GM12878 (cell line): ENCODE data around the gene PRDM16. TPM values are rescaled to one million over a fixed set of nuclear protein-coding genes. Genes with fewer than 3 reads are reported as not detected.

Experiments
- ATAC-seq: fragments of 200-7000 bp; cut with Tn5 transposase; 3 replicates; pipeline ENCODE4 v1.9.1; 2020; ENCODE audit warnings: mild to moderate bottlenecking, moderate library complexity
- BruUV-seq: library from RNA; stranded (reverse); fragments of 400-500 nt; replicated peaks from 2 replicates; lab custom pipeline; 2021; lab: Mats Ljungman, UMichigan
- CTCF ChIA-PET: fragments of 300-600 bp; sonication (Branson Sonifier 250); formaldehyde crosslinking; extraction: SDS; loops from one replicate; lab custom pipeline; 2021; ENCODE audit warnings: inconsistent platforms; lab: Yijun Ruan, JAX
- POLR2A ChIA-PET: fragments of 350-600 bp; formaldehyde crosslinking; extraction: SDS; loops from one replicate; lab custom pipeline; 2021; ENCODE audit warnings: inconsistent platforms; lab: Charles Lee
- RAD21 ChIA-PET: fragments of 300-600 bp; sonication (Branson Sonifier 250); formaldehyde crosslinking; loops from one replicate; lab custom pipeline; 2023; ENCODE audit warnings: antibody characterized with exemption; ENCODE audit not compliant: unreplicated experiment; lab: Charles Lee
- SMC1A ChIA-PET: fragments of 300-600 bp; sonication (Branson Sonifier 250); formaldehyde crosslinking; loops from one replicate; lab custom pipeline; 2023; ENCODE audit not compliant: unreplicated experiment, uncharacterized antibody; lab: Charles Lee
- DNase-seq: peaks from one replicate; pipeline ENCODE4 v3.0.0-alpha.2; 2011; ENCODE audit warnings: low read depth, low spot score
- FAIRE-seq: peaks from 3 replicates; lab custom pipeline; 2011; peaks lifted over from hg19 to GRCh38; lab: Jason Lieb, UNC
- H2AFZ ChIP-seq: 2 replicates; pipeline ENCODE4 v1.6.0; 2011; ENCODE audit warnings: low read depth, low read length, control low read depth; ENCODE audit not compliant: control insufficient read depth
- H3K27ac ChIP-seq: 2 replicates; pipeline ENCODE4 v1.5.1; 2011; ENCODE audit warnings: control low read depth; ENCODE audit not compliant: control insufficient read depth, insufficient read depth
- H3K27me3 ChIP-seq, 2 experiments: replicated peaks in 1 of 2; 2 replicates each; pipeline versions ENCODE4 v1.6.0 to v1.6.1; 2011; ENCODE audit warnings: low read length in 1 of 2; ENCODE audit not compliant: control insufficient read depth in 2 of 2, insufficient read depth in 2 of 2
- H3K36me3 ChIP-seq, 2 experiments: 2 replicates each; pipeline ENCODE4 v1.5.1; 2011; ENCODE audit warnings: low read length in 1 of 2; ENCODE audit not compliant: control insufficient read depth in 2 of 2, insufficient read depth in 2 of 2
- H3K4me1 ChIP-seq: 2 replicates; pipeline ENCODE4 v1.6.1; 2011; ENCODE audit warnings: mild to moderate bottlenecking, low read length, moderate library complexity, mixed read lengths; ENCODE audit not compliant: control insufficient read depth, insufficient read depth
- H3K4me2 ChIP-seq: 2 replicates; pipeline ENCODE4 v1.6.0; 2011; ENCODE audit warnings: control low read depth; ENCODE audit not compliant: control insufficient read depth, insufficient read depth
- H3K4me3 ChIP-seq: fragments of 200-600 bp; sonication (generic); 2 replicates; pipeline ENCODE4 v1.5.1; 2016
- H3K79me2 ChIP-seq: 2 replicates; pipeline ENCODE4 v1.6.0; 2011; ENCODE audit warnings: low read length; ENCODE audit not compliant: control insufficient read depth, insufficient read depth
- H3K9ac ChIP-seq: 2 replicates; pipeline ENCODE4 v1.8.0; 2011; ENCODE audit warnings: low read length, control low read depth, mixed read lengths; ENCODE audit not compliant: control insufficient read depth, insufficient read depth
- H3K9me3 ChIP-seq: replicated peaks from 3 replicates; pipeline ENCODE4 v1.5.1; 2011; ENCODE audit warnings: mild to moderate bottlenecking, low read length; ENCODE audit not compliant: control insufficient read depth, insufficient read depth
- H4K20me1 ChIP-seq: 2 replicates; pipeline ENCODE4 v1.6.0; 2011; ENCODE audit not compliant: control insufficient read depth, insufficient read depth
- BHLHE40 ChIP-seq, 2 experiments: fragments of 450-650 bp in 1 of 2; IDR thresholded peaks; 2 replicates each; pipeline ENCODE4 v1.6.1; 2011 to 2017; ENCODE audit warnings: low read depth in 2 of 2, borderline replicate concordance in 1 of 2, improper control_type of control experiment in 1 of 2, low read length in 1 of 2, mild to moderate bottlenecking in 1 of 2
- CBX5 ChIP-seq: sonication (generic); IDR thresholded peaks from 2 replicates; pipeline ENCODE4 v1.6.1; 2016; ENCODE audit warnings: low read depth, moderate library complexity, mild to moderate bottlenecking, inconsistent platforms
- CREB1 ChIP-seq: IDR thresholded peaks from 2 replicates; pipeline ENCODE4 v1.6.1; 2012; ENCODE audit warnings: low read depth, mild to moderate bottlenecking, inconsistent platforms
- CREM ChIP-seq: IDR thresholded peaks from 2 replicates; pipeline ENCODE4 v1.6.1; 2014; ENCODE audit warnings: antibody characterized with exemption, low read depth
- EGR1 ChIP-seq, 2 experiments: IDR thresholded peaks; 1 replicate in 1 of 2; 2 replicates in 1 of 2; pipeline ENCODE4 v1.6.1; 2011 to 2012; ENCODE audit warnings: low read depth in 2 of 2, low read length in 2 of 2, borderline replicate concordance in 1 of 2, mild to moderate bottlenecking in 1 of 2, moderate library complexity in 1 of 2
- IRF5 ChIP-seq: fragments of 450-650 bp; IDR thresholded peaks from 2 replicates; pipeline ENCODE4 v1.6.1; 2017; ENCODE audit warnings: borderline replicate concordance
- NFXL1 ChIP-seq: fragments of 450-650 bp; IDR thresholded peaks from 2 replicates; pipeline ENCODE4 v1.6.1; 2017; ENCODE audit warnings: antibody characterized with exemption, mild to moderate bottlenecking, borderline replicate concordance
- NRF1 ChIP-seq: conservative IDR thresholded peaks from 2 replicates; pipeline ENCODE4 v1.6.1; 2011; ENCODE audit warnings: mild to moderate bottlenecking, low read depth, low read length, improper control_type of control experiment
- RBBP5 ChIP-seq: fragments of 200-600 bp; sonication (generic); conservative IDR thresholded peaks from 2 replicates; pipeline ENCODE4 v1.6.1; 2016
- SPI1 ChIP-seq: IDR thresholded peaks from 2 replicates; pipeline ENCODE4 v1.6.1; 2011; ENCODE audit warnings: low read depth, mild to moderate bottlenecking, low read length, moderate library complexity, borderline replicate concordance; ENCODE audit not compliant: insufficient read depth
- SUPT20H ChIP-seq: IDR thresholded peaks from 2 replicates; pipeline ENCODE4 v1.6.1; 2011; ENCODE audit warnings: low read depth, mild to moderate bottlenecking, low read length, moderate library complexity, borderline replicate concordance; ENCODE audit not compliant: control insufficient read depth
- ZBED1 ChIP-seq: IDR thresholded peaks from 2 replicates; pipeline ENCODE4 v1.6.1; 2016; ENCODE audit warnings: borderline replicate concordance
- ZNF384 ChIP-seq: IDR thresholded peaks from 2 replicates; pipeline ENCODE4 v1.6.1; 2012; ENCODE audit warnings: low read depth, mild to moderate bottlenecking, low read length, improper control_type of control experiment, borderline replicate concordance
- WGBS: methylation state at CpG from one replicate; pipeline ENCODE4 v1.1.6; 2016; ENCODE audit warnings: low lambda C conversion rate; ENCODE audit not compliant: insufficient replicate concordance, insufficient coverage; ENCODE audit errors: missing lambda C conversion rate; 5-methylcytosine and 5-hydroxymethylcytosine counted together
- in situ Hi-C: fragments of 300-500 bp; cut with MboI; formaldehyde crosslinking; loops from 9 replicates; pipeline ENCODE4 v1.14.3; 2018; ENCODE audit warnings: mixed read lengths
- intact Hi-C: fragments of 100-400 bp; cut with micrococcal nuclease; formaldehyde crosslinking; loops from one replicate; pipeline ENCODE4 v1.14.2; 2022; ENCODE audit not compliant: unreplicated experiment
- polyA plus RNA-seq, 11 experiments: library from polyadenylated mRNA; depleted of rRNA in 4 of 11; unstranded in 6 of 11; stranded (reverse) in 5 of 11; fragments of >200 nt; fragmentation: Nextera tagmentation in 4 of 11; fragmentation: Illumina TruSeq in 1 of 11; extraction: Ambion mirVana in 4 of 11; extraction: Trizol in 1 of 11; gene quantifications; 1 replicate in 1 of 11; 2 replicates in 10 of 11; pipeline versions ENCODE4 v1.2.1 to v1.2.3, GENCODE V29; 2011 to 2016; ENCODE audit warnings: inconsistent platforms in 2 of 11, missing spikeins in 2 of 11, low read depth in 1 of 11
- total RNA-seq, 4 experiments: library from RNA; depleted of rRNA in 3 of 4; stranded (reverse); fragments of >200 nt in 3 of 4; fragmentation: Illumina TruSeq in 1 of 4; extraction: Trizol in 1 of 4; gene quantifications; 2 replicates each; pipeline versions ENCODE4 v1.2.1 to v1.2.3, GENCODE V29; 2013 to 2021

Gene PRDM16
- total and polyA plus RNA-seq, 10 of the 15 experiments (the other 5 are each of a cell fraction or from before 2014, with no cell fraction given) = 0.03 TPM; not detected in 9

- in situ Hi-C loops (no loop called here), intact Hi-C loops (no loop called here)
- DNase-seq (no peak), ATAC-seq (no peak), FAIRE-seq (no peak)
- SMC1A ChIA-PET = no interaction called here
- WGBS = 33% methylated on average over 5 of the region's 5 CpGs
- no peaks in the 10 kb centered on the region for H3K36me3 ChIP-seq
- TF ChIP-seq SUPT20H = no peak
- CTCF ChIA-PET = no interaction called here
- no peaks in the 10 kb centered on the region for H3K9me3 ChIP-seq
- no peaks in the 10 kb centered on the region for H3K27me3 ChIP-seq
- no peaks in the 10 kb centered on the region for H3K4me1 ChIP-seq
- POLR2A ChIA-PET = no interaction called here
- H2AFZ ChIP-seq = no peak overlapping the region
- H3K27ac ChIP-seq = no peak overlapping the region
- H3K4me2 ChIP-seq = no peak overlapping the region
- H3K9ac ChIP-seq = no peak overlapping the region
- RAD21 ChIA-PET = no interaction called here
- no peaks in the 10 kb centered on the region for H4K20me1 ChIP-seq
- no peaks in the 10 kb centered on the region for H3K79me2 ChIP-seq
- H3K4me3 ChIP-seq = no peak overlapping the region
- BruUV-seq = no TSS peak
Measured at GRCh38 chr1:3056641-3057040, 12.4 kb upstream of the PRDM16 start.

DNA sequence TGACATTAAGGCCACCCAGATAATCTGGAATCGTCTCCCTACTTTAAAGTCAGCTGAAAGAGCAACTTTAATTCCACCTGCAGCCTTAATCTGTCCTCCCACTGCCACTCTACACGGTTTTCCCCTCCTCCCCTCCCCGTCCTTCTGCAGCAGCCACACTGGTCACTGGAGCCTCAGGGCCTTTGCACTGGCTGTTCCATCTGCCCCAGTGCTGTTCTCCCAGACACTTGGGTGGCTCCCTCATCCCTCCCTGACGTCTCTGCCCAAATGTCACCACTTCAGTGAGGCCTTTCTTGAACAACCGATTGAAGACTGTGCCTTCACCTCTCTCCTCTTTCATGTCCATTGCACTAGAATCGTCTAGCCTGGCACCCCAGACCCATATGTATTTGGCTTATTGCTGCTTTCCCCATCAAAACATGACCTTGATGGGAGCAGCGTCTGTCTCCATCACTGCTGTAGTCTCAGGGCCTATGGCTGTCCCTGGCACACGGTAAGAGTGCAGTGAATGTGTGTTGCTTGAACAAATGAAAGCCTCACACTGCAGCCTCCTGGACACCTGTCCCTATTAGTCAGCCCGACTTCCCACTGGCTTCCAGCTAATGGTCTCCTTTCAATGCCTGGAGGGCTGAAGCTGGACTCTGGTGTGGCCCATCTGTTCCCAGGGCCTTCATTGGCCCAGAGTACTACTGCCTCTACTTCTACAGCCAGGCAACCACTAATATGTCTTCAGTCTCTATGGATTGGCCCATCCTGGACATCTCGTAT is 10.6 kb upstream of the PRDM16 start:
- Histone ChIP-seq H3K9me3 (no peaks in the 10 kb centered on the region), H3K36me3 (no peaks in the 10 kb centered on the region), H3K4me2 (no peak overlapping the region), H4K20me1 (no peaks in the 10 kb centered on the region), H3K9ac (no peak overlapping the region), H3K4me3 (no peak overlapping the region), H3K79me2 (no peaks in the 10 kb centered on the region), H3K27me3 (no peaks in the 10 kb centered on the region), H3K27ac (no peak overlapping the region), H3K4me1 (no peaks in the 10 kb centered on the region), H2AFZ (no peak overlapping the region)
- ChIA-PET SMC1A (no interaction called here), CTCF (no interaction called here), RAD21 (no interaction called here), POLR2A (no interaction called here)
- BruUV-seq = no TSS peak
- DNase-seq (no peak), FAIRE-seq (no peak), ATAC-seq (no peak)
- WGBS = 24% methylated on average over 10 of the region's 10 CpGs
- intact Hi-C loops (no loop called here), in situ Hi-C loops (no loop called here)
- TF ChIP-seq ZNF384 (no peak), NRF1 (no peak), ZBED1 (no peak), CBX5 (no peak), BHLHE40 (IDR thresholded peaks at IDR 0.05; ENCODE audit: borderline replicate concordance in 1 of 2, low read depth in 2 of 2, low read length in 1 of 2) (no peak), SPI1 (no peak), CREB1 (no peak), NFXL1 (no peak), EGR1 (IDR thresholded peaks at IDR 0.05; ENCODE audit: borderline replicate concordance in 1 of 2, low read depth in 2 of 2, low read length in 2 of 2) (no peak), CREM (no peak), RBBP5 (no peak), IRF5 (no peak)
